Pancreas (tissue), 10 donors: ENCODE results near the gene KIRREL1. TPM values are rescaled to one million over a fixed set of nuclear protein-coding genes. Genes with fewer than 3 reads are reported as not detected.

Experiments used
- ATAC-seq, 4 donors: fragments of 200-7000 bp; cut with Tn5 transposase; one replicate each; pipeline versions ENCODE4 v1.8.0 to v1.9.1; 2020; ENCODE audit warnings: mild to moderate bottlenecking in 4 of 4, moderate library complexity in 4 of 4
- DNase-seq, 6 donors: peaks; one replicate each; pipeline ENCODE4 v3.0.0-alpha.2; 2020
- FAIRE-seq: peaks from 2 replicates; lab custom pipeline; 2012; peaks lifted over from hg19 to GRCh38; lab: Jason Lieb, UNC
- H3K27ac ChIP-seq, 4 donors: fragments of 200-600 bp; sonication (generic); 1 replicate in 3 of 4; 2 replicates in 1 of 4; pipeline versions ENCODE4 v1.5.0 to v1.8.0; 2020
- H3K27me3 ChIP-seq, 4 donors: fragments of 200-600 bp; one replicate each; pipeline ENCODE4 v1.8.0; 2021
- H3K36me3 ChIP-seq, 3 donors: fragments of 200-600 bp; sonication (generic) in 1 of 3; one replicate each; pipeline versions ENCODE4 v1.5.0 to v1.8.0; 2020 to 2021
- H3K4me1 ChIP-seq, 3 donors: fragments of 200-600 bp; one replicate each; pipeline ENCODE4 v1.8.0; 2021
- H3K4me3 ChIP-seq, 4 donors: fragments of 200-600 bp; sonication (generic) in 2 of 4; one replicate each; pipeline versions ENCODE4 v1.5.0 to v1.8.0; 2020 to 2021
- H3K9me3 ChIP-seq, 4 donors: fragments of 200-600 bp; one replicate each; pipeline ENCODE4 v1.8.0; 2021
- WGBS, 2 donors: extraction: QIAGEN DNeasy Blood & Tissue Kit; methylation state at CpG; one replicate each; pipeline ENCODE4 v1.1.7; 2013; 5-methylcytosine and 5-hydroxymethylcytosine counted together
- intact Hi-C, 3 donors: fragments of 100-400 bp; cut with DNase I; formaldehyde crosslinking; loops; one replicate each; pipeline versions ENCODE4 v1.11.1 to v1.14.2; 2022
- polyA plus RNA-seq, 2 donors: library from polyadenylated mRNA; stranded (reverse); fragments of 200-250 nt; gene quantifications; one replicate each; pipeline ENCODE4 v1.2.3, GENCODE V29; 2013
- total RNA-seq, 6 donors: library from RNA; stranded (reverse); fragmentation: NEBNext Ultra II Directional in 4 of 6; extraction: Animal tissue kit (Norgen Biotek cat#: 25700) in 4 of 6; gene quantifications; one replicate each; pipeline versions ENCODE4 v1.2.1 to v1.2.4, GENCODE V29; 2021 to 2023
- TF ChIP-seq, protein P1 (sequence below), 4 donors: fragments of 200-600 bp; sonication (generic) in 3 of 4; IDR thresholded peaks; one replicate each; pipeline versions ENCODE4 v1.5.0 to v1.8.0; 2021; ENCODE audit warnings: antibody characterized with exemption in 4 of 4
- donor health status: healthy with polysubstance abuse.
- donor health status: DM: no; HTN: no; CAD: no; lungs with moderate emphysema.
- donor health status: DM: no; HTN: no; CAD: no.
- donor health status: control.
- donor health status: control.
- donor health status: Bipolar disorder and iron deficiency.
- donor health status: DM: yes; HTN: yes; CAD: no.
- donor health status: DM: no; HTN: no; CAD: no.
- donor health status: DM: no; HTN: no; CAD: no.
- donor health status: DM: yes; HTN: yes; CAD: no.

Gene KIRREL1
- total and polyA plus RNA-seq, 8 donors: 1.9 to 13.0 (median 4.1) TPM

DNA sequence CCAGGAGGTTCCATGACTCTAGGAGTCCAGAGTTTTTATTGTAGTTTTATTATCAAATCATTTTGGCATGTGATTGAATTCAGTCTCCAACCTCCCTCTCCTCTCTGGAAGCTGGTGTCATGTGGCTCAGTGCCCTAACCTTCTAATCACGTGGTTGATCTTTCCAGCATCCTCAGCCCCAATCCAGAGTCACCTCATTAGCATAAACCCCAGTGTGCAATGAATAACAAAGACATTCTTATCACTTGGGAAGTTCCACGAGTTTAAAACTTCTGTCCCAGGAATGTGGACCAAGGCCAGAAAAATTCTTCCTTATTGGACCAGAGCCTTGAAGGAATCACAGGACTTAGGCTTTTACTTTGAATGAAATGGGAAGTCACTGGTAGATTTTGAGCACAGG, 52.2 kb downstream of the KIRREL1 start:
- FAIRE-seq: no peak
- 3 to 8% methylated on average over 2 of the region's 2 CpGs for whole genome bisulfite sequencing, 2 donors

DNA sequence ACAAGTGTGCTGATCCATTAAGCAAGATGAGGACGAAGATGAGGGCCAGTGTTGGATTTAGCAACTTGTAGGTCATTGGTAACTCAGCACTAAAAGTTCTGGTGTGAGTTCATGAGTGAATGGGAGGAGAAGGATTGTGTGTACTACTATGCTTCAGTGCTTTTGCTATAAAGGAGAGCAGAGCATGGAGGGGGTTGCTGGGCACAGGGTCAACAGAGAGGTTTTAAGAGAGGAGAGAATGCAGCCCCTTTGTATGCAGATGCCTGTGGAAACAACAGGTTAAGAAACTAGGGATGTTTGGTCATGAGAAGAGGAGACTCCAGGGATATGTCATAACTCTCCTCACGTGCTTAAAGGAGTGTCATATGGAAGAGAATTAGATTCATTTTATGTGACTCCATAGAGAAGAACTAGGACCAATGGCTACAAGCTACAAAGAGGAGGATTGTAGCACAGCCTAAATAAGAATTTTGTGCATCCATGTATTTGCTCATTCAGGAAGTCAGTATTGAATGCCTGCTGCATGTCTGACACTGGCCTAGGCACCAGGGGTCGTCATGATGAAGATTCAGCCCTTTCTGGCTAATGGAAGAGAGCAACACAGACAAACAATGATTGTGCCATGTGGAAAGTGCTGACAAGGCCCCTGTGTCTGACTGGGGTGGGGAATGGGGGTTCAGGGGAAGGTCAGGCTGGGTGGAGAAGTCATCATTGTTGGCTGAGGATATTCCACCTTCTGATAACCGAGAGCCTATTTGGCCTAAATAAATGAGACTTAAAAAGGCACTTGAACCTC, 53.5 kb downstream of the KIRREL1 start:
- TF ChIP-seq, protein P1, sequence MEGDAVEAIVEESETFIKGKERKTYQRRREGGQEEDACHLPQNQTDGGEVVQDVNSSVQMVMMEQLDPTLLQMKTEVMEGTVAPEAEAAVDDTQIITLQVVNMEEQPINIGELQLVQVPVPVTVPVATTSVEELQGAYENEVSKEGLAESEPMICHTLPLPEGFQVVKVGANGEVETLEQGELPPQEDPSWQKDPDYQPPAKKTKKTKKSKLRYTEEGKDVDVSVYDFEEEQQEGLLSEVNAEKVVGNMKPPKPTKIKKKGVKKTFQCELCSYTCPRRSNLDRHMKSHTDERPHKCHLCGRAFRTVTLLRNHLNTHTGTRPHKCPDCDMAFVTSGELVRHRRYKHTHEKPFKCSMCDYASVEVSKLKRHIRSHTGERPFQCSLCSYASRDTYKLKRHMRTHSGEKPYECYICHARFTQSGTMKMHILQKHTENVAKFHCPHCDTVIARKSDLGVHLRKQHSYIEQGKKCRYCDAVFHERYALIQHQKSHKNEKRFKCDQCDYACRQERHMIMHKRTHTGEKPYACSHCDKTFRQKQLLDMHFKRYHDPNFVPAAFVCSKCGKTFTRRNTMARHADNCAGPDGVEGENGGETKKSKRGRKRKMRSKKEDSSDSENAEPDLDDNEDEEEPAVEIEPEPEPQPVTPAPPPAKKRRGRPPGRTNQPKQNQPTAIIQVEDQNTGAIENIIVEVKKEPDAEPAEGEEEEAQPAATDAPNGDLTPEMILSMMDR (IDR thresholded peaks at IDR 0.05): no peak
- ATAC-seq (no peak), DNase-seq (no peak), FAIRE-seq (no peak)
- intact Hi-C loops: no loop called here
- Histone ChIP-seq H3K4me1 (no peaks in the 10 kb centered on the region), H3K9me3 (no peaks in the 10 kb centered on the region), H3K4me3 (no peak overlapping the region), H3K36me3 (no peaks in the 10 kb centered on the region), H3K27ac (no peak overlapping the region), H3K27me3 (no peaks in the 10 kb centered on the region)
- WGBS, 2 donors: 49 to 50% methylated on average over 4 of the region's 4 CpGs

More for the DNA sequence above, 52.2 kb downstream of the KIRREL1 start:
- ATAC-seq (peak in 3 of 4 donors; percentile 32 to 70 (median 61)), DNase-seq (no peak)
- no peak overlapping the region for H3K4me3 ChIP-seq
- intact Hi-C loops: no loop called here
- no peaks in the 10 kb centered on the region for H3K36me3 ChIP-seq
- no peaks in the 10 kb centered on the region for H3K4me1 ChIP-seq
- TF ChIP-seq, protein P1 (IDR thresholded peaks at IDR 0.05): no peak
- no peaks in the 10 kb centered on the region for H3K27me3 ChIP-seq
- H3K9me3 ChIP-seq: no peaks in the 10 kb centered on the region
- no peak overlapping the region for H3K27ac ChIP-seq

DNA sequence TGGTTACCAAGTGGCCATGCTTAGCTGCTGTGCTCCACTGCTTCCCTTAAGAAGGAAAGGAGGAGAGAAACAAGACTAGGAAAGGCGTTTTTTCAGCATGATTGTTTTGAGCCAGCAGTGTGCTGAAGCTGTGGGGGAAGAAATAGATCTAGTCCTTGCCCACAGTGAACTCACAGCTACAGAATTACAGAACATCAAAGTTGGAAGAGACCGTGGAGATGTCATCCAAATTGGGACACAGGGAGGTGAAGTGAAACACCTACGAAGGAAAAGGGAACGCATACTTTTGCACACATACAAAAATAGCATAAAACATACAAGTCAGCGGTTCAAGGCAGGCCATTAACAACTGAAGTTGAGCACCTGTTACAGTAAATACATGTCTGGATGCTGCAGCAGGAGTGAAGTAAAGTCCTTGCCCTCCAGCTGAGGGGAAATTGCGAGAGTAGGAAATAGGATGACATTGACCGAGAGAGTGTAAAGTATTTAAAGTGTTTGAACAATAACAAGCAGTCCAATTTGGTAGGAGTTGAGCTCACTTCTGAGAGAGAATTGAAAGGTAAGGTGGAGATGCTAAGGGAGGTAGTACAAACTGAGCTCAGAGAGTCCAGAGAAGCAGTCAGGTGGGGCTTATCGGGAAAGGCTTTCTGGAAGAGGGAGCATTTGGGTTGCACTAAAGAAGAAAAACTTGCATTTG, 55.1 kb downstream of the KIRREL1 start:
- H3K4me3 ChIP-seq: no peak overlapping the region
- no peaks in the 10 kb centered on the region for H3K4me1 ChIP-seq
- ATAC-seq (no peak), DNase-seq (no peak), FAIRE-seq (no peak)
- no peak overlapping the region for H3K27ac ChIP-seq
- no peaks in the 10 kb centered on the region for H3K27me3 ChIP-seq
- no peaks in the 10 kb centered on the region for H3K36me3 ChIP-seq
- intact Hi-C loops: no loop called here
- no peaks in the 10 kb centered on the region for H3K9me3 ChIP-seq
- TF ChIP-seq, protein P1 (IDR thresholded peaks at IDR 0.05): no peak
- whole genome bisulfite sequencing, 2 donors: 48 to 61% methylated on average over 8 of the region's 8 CpGs

DNA sequence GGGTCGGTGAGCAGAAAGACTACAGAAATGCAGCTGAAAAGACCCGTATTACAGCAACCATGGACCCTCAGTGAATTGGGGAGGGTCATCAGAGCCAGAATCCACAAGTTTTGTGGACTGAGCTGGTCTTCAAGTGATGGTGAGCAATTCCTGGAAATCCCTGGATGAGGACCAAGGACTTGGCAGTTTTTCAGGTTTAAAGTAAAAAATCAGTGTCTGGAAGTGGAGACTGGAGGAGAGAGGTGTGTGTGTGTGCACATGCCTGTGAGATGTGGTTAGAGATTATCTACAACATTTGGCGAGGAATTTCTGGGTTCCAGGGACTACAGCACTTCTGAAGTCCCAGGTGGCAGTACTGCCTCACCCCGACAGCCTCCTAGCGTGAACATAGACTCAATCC, 56.4 kb downstream of the KIRREL1 start:
- no peak for ATAC-seq
- TF ChIP-seq, protein P1 (IDR thresholded peaks at IDR 0.05): no peak
- no peak overlapping the region for H3K27ac ChIP-seq
- no peaks in the 10 kb centered on the region for H3K27me3 ChIP-seq
- H3K4me3 ChIP-seq: no peak overlapping the region
- 55 to 59% methylated on average over 5 of the region's 5 CpGs for WGBS, 2 donors
- no peaks in the 10 kb centered on the region for H3K9me3 ChIP-seq
- no peaks in the 10 kb centered on the region for H3K4me1 ChIP-seq
- H3K36me3 ChIP-seq: no peaks in the 10 kb centered on the region
- DNase-seq: no peak
- intact Hi-C loops: no loop called here
- no peak for FAIRE-seq

DNA sequence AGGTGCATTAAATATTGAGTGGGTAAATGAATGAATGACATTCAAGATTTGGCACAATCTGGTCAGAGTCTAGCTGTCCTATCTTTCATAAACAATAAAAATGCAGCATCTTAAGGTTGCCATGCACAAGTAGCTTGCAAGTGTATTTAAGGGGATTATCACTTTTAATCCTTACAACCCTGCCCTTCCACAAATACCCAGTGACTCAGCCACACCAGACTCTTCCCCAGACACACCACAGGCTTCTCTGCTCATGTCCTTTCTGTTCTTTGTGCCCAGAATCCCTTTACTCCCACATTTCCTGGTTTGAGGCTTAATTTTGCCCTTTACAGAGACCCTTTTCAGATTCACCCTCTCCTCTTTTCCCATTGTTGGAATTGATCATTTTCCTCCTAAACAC, 59.8 kb downstream of the KIRREL1 start:
- no peak overlapping the region for H3K4me3 ChIP-seq
- DNase-seq: no peak
- no peak for FAIRE-seq
- H3K9me3 ChIP-seq: no peaks in the 10 kb centered on the region
- H3K27ac ChIP-seq: no peak overlapping the region
- ATAC-seq: no peak
- TF ChIP-seq, protein P1 (IDR thresholded peaks at IDR 0.05): no peak
- H3K4me1 ChIP-seq: no peaks in the 10 kb centered on the region
- no peaks in the 10 kb centered on the region for H3K27me3 ChIP-seq
- H3K36me3 ChIP-seq: no peaks in the 10 kb centered on the region
- intact Hi-C loops: no loop called here
